GM04504 (cell line): ENCODE data around the gene SCARF1.

Experiments used
- DNase-seq: peaks from one replicate; pipeline ENCODE4 v3.0.0-alpha.2; 2012; ENCODE audit warnings: low read depth

Gene SCARF1

GRCh38 chr17:1628856-1629503 is 16.6 kb downstream of the SCARF1 start:
- DNase-seq: peak; percentile 81

GRCh38 chr17:1627982-1628855 is 17.3 kb downstream of the SCARF1 start, which contains the start of gene SLC43A2:
TSS of gene SLC43A2 (minus strand) at chr17:1628834. CDS start at chr17:1627874, 960 bp downstream.
- DNase-seq: peak; percentile 40

- no peak for DNase-seq
Measured at GRCh38 chr17:1627182-1627981, 18.1 kb downstream of the SCARF1 start.

GRCh38 chr17:1626333-1626732 is 19.2 kb downstream of the SCARF1 start:
- DNase-seq: no peak

GRCh38 chr17:1625581-1625980 is 20.0 kb downstream of the SCARF1 start:
- DNase-seq: no peak

- DNase-seq: no peak
Measured at GRCh38 chr17:1625053-1625452, 20.5 kb downstream of the SCARF1 start.

GRCh38 chr17:1624650-1625049 is 20.9 kb downstream of the SCARF1 start:
- no peak for DNase-seq

GRCh38 chr17:1623057-1623630 is 22.4 kb downstream of the SCARF1 start:
- no peak for DNase-seq

GRCh38 chr17:1621273-1621954 is 24.1 kb downstream of the SCARF1 start:
- no peak for DNase-seq

- no peak for DNase-seq
Measured at GRCh38 chr17:1620486-1620885, 25.0 kb downstream of the SCARF1 start.

GRCh38 chr17:1617620-1618174 is 27.8 kb downstream of the SCARF1 start:
- DNase-seq: peak; percentile 56

- DNase-seq: no peak
Measured at GRCh38 chr17:1616101-1616500, 29.4 kb downstream of the SCARF1 start.

- DNase-seq: no peak
Measured at GRCh38 chr17:1612400-1612799, 33.1 kb downstream of the SCARF1 start.

- no peak for DNase-seq
Measured at GRCh38 chr17:1611715-1612114, 33.8 kb downstream of the SCARF1 start.

- DNase-seq: no peak
Measured at GRCh38 chr17:1608676-1609075, 36.9 kb downstream of the SCARF1 start.

GRCh38 chr17:1607971-1608320 is 37.6 kb downstream of the SCARF1 start:
- no peak for DNase-seq

GRCh38 chr17:1606352-1606985 is 39.1 kb downstream of the SCARF1 start:
- no peak for DNase-seq

- no peak for DNase-seq
Measured at GRCh38 chr17:1605681-1606351, 39.7 kb downstream of the SCARF1 start.

- DNase-seq: no peak
Measured at GRCh38 chr17:1604831-1605528, 40.6 kb downstream of the SCARF1 start.

GRCh38 chr17:1601571-1601970 is 44.0 kb downstream of the SCARF1 start:
- DNase-seq: no peak
